Measurements from ENCODE around the gene CWF19L2. TPM values are rescaled to one million over a fixed set of nuclear protein-coding genes. Genes with fewer than 3 reads are reported as not detected.
"Not testable (repeated sequence)": the region's sequence is repeated elsewhere in the genome, so short reads cannot be mapped to it uniquely, and the experiment has no call there.

Gene CWF19L2
- 10 to 100 TPM; 34.8 to 38.8 TPM for total RNA-seq
- polyA plus RNA-seq, result 10 to 100 TPM in 1 of 2 donors, 1 to 10 TPM in 1; 3.8 to 10.4 TPM

DNA sequence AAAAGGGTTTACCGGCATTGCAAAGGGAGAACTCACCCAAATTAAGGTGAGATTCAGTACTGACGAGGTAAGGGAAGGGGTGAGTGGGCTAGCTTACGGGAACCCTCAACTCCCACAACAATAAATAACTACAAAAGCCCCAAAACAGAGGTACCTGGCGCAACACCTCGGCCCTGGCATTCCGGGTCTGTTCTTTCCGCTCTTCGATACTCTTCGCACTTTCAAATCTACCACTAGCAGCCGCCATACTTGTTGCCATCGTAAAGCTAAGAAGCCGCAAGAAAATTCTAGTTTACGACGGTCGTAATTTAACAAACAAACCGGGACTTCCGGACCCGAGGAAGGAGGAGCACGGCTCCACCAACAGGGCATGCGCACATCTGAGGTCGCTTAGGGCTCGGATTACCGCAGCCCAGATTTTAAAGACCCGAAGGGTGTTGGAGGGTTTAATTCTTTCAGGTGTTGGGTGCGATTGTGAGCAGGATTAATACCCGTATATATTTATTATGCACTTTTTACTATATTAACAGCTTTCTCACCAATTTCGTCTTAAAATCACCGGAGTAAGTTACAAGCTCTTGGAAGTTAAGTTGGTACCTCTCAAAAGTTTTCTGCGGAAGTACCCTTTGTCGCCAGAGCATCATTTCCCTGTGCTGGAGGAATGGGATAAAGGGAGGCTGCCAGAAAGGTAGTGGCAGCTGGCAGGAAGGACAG is at the start of gene CWF19L2:
Gene CWF19L2 (minus strand): TSS at position 268 of the 714 bp plus-strand sequence. CDS start 9 bp downstream, at position 259.
- POLR2A ChIA-PET (ENCODE audit: partially characterized antibody), result interaction anchor here (0.9 to 2.3 kb wide), 6 partner anchors 10 to 1381 kb away, joined by 3 to 23 read pairs (median 6); partner anchors contain the start of genes AASDHPPT, ALKBH8 and KBTBD3
- no peaks in the 10 kb centered on the region for H3K9me3 Mint-ChIP-seq

DNA sequence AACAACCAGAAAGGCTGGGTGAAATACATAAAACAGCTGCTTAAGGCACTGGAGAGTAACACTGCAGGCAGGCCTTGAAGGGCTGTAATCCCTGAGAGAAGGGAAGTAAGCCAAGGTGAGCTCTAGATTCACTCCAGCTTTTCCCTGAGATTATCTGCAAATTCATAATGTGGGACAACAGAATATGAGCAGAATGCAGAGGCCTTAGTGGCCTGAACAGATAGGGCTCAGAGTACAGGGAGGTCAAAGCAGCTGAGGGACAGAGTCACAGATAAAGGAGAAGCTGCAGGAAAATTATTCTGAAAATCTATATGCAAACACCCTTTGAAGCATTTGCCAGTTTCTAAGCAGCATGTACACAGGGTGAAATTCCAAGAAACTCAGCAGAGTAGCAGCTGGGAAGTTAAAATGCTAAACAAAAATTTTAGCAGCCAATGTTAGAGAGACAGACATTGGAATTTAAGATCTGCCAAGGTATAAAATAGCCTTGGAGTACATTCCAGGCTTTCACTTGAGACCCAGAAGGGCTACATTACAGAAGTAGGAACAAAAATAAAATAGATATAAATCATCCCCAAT is 48.1 kb upstream of the CWF19L2 start:
- ChIA-PET CTCF (ENCODE audit: partially characterized antibody) (no interaction called here), POLR2A (ENCODE audit: partially characterized antibody) (no interaction called here)
- no peak overlapping the region for H3K27ac ChIP-seq (ENCODE audit: low read depth, low read length)
- H3K27me3 Mint-ChIP-seq, result no peaks in the 10 kb centered on the region
- H3K27me3 ChIP-seq (ENCODE audit: insufficient read depth, low read length), result no peaks in the 10 kb centered on the region
- H3K4me3 Mint-ChIP-seq, result no peak overlapping the region
- H3K4me1 Mint-ChIP-seq, result no peaks in the 10 kb centered on the region
- peaks cover 78 to 90% of the 10 kb centered on the region in 2 donors for H3K36me3 Mint-ChIP-seq
- no peaks in the 10 kb centered on the region for H3K4me1 ChIP-seq (ENCODE audit: insufficient read depth, low read length)
- H3K9me3 Mint-ChIP-seq, result peaks cover 0 to 32% (median 16%) of the 10 kb centered on the region in 8 donors
- H3K27ac Mint-ChIP-seq, result no peak overlapping the region
- intact Hi-C loops (cut with micrococcal nuclease), result no loop called here
- H3K4me3 ChIP-seq (ENCODE audit: low read length in 2 of 2), result no peak overlapping the region
- DNase-seq, result no peak
- peaks cover 9% of the 10 kb centered on the region for H3K36me3 ChIP-seq (ENCODE audit: insufficient read depth, low read length)
- no peaks in the 10 kb centered on the region for H3K9me3 ChIP-seq (ENCODE audit: control insufficient read depth in 1 of 2, low read length in 2 of 2)

More for the DNA sequence above, at the start of gene CWF19L2:
- Histone ChIP-seq H3K4me1 (ENCODE audit: insufficient read depth, low read length) (peaks cover 16% of the 10 kb centered on the region), H3K9me3 (ENCODE audit: control insufficient read depth in 1 of 2, low read length in 2 of 2) (no peaks in the 10 kb centered on the region), H3K4me3 (ENCODE audit: low read length in 2 of 2) (peak within 1 kb of the TSS; percentile 78 to 90), H3K27ac (ENCODE audit: low read depth, low read length) (peak within 1 kb of the TSS; percentile 81), H3K36me3 (ENCODE audit: insufficient read depth, low read length) (peaks cover 15% of the 10 kb centered on the region), H3K27me3 (ENCODE audit: insufficient read depth, low read length) (no peaks in the 10 kb centered on the region)
- peaks cover 22 to 31% (median 25%) of the 10 kb centered on the region in 4 donors for H3K4me1 Mint-ChIP-seq
- peak within 1 kb of the TSS; percentile 80 to 97 (median 95) for H3K27ac Mint-ChIP-seq
- H3K36me3 Mint-ChIP-seq, result peaks cover 8 to 33% of the 10 kb centered on the region in 2 donors
- CTCF ChIA-PET (ENCODE audit: partially characterized antibody), result interaction anchor here (1.0 to 2.4 kb wide), 5 partner anchors 10 to 551 kb away, joined by 3 to 8 read pairs (median 4); partner anchors contain the start of genes ALKBH8 and CUL5
- peak; percentile 90 to 94 (median 93) for DNase-seq
- intact Hi-C loops (cut with micrococcal nuclease), result loop anchor here (1.0 to 10.0 kb wide), 6 partner anchors 108 to 1435 kb away; partner anchors contain the start of genes AASDHPPT, ALKBH8, C11orf65 and DDX10
- no peaks in the 10 kb centered on the region for H3K27me3 Mint-ChIP-seq
- peak within 1 kb of the TSS; percentile 91 to 97 (median 94) for H3K4me3 Mint-ChIP-seq

DNA sequence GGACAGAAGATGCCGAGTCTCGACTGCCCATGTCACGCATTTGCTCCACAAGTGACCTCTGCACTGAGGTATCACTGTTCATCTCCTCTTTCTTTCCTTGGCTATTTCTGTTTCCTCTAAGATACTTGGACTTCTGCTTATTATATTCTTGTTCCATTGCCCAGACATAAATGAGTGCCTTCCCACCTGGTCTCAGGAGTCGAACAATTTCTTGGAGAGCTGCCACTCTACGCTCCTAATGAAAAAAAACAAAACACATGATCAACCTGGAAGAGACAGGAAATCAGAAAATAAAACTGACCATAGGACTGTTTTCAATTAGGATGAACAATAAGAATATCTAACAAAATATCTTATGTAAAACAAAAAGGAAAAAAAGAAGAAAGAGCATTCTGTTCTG is 47.4 kb upstream of the CWF19L2 start:
- Mint-ChIP-seq H3K4me1 (no peaks in the 10 kb centered on the region), H3K27ac (no peak overlapping the region), H3K4me3 (no peak overlapping the region), H3K27me3 (no peaks in the 10 kb centered on the region), H3K9me3 (peaks cover 0 to 33% (median 16%) of the 10 kb centered on the region in 8 donors), H3K36me3 (peaks cover 75 to 84% of the 10 kb centered on the region in 2 donors)
- Histone ChIP-seq H3K4me1 (ENCODE audit: insufficient read depth, low read length) (no peaks in the 10 kb centered on the region), H3K36me3 (ENCODE audit: insufficient read depth, low read length) (peaks cover 9% of the 10 kb centered on the region), H3K9me3 (ENCODE audit: control insufficient read depth in 1 of 2, low read length in 2 of 2) (no peaks in the 10 kb centered on the region), H3K27me3 (ENCODE audit: insufficient read depth, low read length) (no peaks in the 10 kb centered on the region), H3K4me3 (ENCODE audit: low read length in 2 of 2) (no peak overlapping the region), H3K27ac (ENCODE audit: low read depth, low read length) (no peak overlapping the region)
- CTCF ChIA-PET (ENCODE audit: partially characterized antibody), result no interaction called here
- POLR2A ChIA-PET (ENCODE audit: partially characterized antibody), result no interaction called here
- DNase-seq, result no peak
- intact Hi-C loops (cut with micrococcal nuclease), result no loop called here

DNA sequence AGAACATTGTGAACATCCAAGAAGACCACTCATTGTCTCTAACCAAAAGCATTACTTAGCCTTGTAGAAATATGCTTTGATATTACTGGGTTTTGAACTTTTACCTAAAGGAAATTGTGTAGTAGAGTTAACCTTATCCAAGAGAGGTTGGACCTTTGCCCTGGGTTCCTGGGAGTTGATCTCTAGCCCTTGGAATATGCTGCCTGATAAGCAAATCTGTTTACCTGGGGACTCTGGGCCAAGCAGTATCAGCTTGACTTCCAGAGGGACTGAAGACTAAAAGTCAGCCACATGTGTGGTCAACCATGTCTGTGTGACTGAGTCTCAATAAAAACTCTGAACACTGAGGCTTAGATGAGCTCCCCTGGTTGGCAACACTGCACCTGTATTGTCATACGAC is 44.1 kb upstream of the CWF19L2 start:
- Histone ChIP-seq H3K27me3 (ENCODE audit: insufficient read depth, low read length) (no peaks in the 10 kb centered on the region), H3K9me3 (ENCODE audit: control insufficient read depth in 1 of 2, low read length in 2 of 2) (no peaks in the 10 kb centered on the region), H3K27ac (ENCODE audit: low read depth, low read length) (no peak overlapping the region), H3K4me1 (ENCODE audit: insufficient read depth, low read length) (no peaks in the 10 kb centered on the region), H3K36me3 (ENCODE audit: insufficient read depth, low read length) (peaks cover 9% of the 10 kb centered on the region), H3K4me3 (ENCODE audit: low read length in 2 of 2) (no peak overlapping the region)
- ChIA-PET CTCF (ENCODE audit: partially characterized antibody) (no interaction called here), POLR2A (ENCODE audit: partially characterized antibody) (no interaction called here)
- H3K27ac Mint-ChIP-seq, result no peak overlapping the region
- H3K36me3 Mint-ChIP-seq, result peaks cover 56 to 62% of the 10 kb centered on the region in 2 donors
- intact Hi-C loops (cut with micrococcal nuclease), result no loop called here
- H3K27me3 Mint-ChIP-seq, result no peaks in the 10 kb centered on the region
- H3K4me1 Mint-ChIP-seq, result no peaks in the 10 kb centered on the region
- peaks cover 0 to 33% (median 16%) of the 10 kb centered on the region in 8 donors for H3K9me3 Mint-ChIP-seq
- DNase-seq, result no peak
- H3K4me3 Mint-ChIP-seq, result no peak overlapping the region

DNA sequence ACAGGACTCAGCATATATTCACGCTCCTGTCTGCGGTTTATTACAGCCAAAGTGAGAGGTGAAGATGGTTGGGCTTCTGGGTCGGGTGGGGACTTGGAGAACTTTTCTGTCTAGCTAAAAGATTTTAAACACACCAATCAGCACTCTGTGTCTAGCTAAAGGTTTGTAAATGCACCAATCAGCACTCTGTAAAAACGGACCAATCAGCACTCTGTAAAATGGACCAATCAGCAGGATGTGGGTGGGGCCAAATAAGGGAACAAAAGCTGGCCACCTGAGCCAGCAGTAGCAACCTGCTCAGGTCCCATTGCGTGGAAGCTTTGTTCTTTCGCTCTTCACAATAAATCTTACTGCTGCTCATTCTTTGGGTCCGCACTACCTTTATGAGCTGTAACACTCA is 39.7 kb upstream of the CWF19L2 start:
- H3K27ac Mint-ChIP-seq; H3K36me3 ChIP-seq (ENCODE audit: insufficient read depth, low read length); H3K4me3 ChIP-seq (ENCODE audit: low read length in 2 of 2); DNase-seq; CTCF ChIA-PET (ENCODE audit: partially characterized antibody); H3K4me3 Mint-ChIP-seq; H3K27ac ChIP-seq (ENCODE audit: low read depth, low read length); intact Hi-C loops (cut with micrococcal nuclease); H3K9me3 ChIP-seq (ENCODE audit: control insufficient read depth in 1 of 2, low read length in 2 of 2); H3K4me1 Mint-ChIP-seq; H3K27me3 Mint-ChIP-seq; H3K27me3 ChIP-seq (ENCODE audit: insufficient read depth, low read length); H3K4me1 ChIP-seq (ENCODE audit: insufficient read depth, low read length); POLR2A ChIA-PET (ENCODE audit: partially characterized antibody): not testable (repeated sequence)
- Mint-ChIP-seq H3K9me3 (peaks cover 0 to 16% (median 9%) of the 10 kb centered on the region in 8 donors), H3K36me3 (peaks cover 18% of the 10 kb centered on the region in 2 donors)

DNA sequence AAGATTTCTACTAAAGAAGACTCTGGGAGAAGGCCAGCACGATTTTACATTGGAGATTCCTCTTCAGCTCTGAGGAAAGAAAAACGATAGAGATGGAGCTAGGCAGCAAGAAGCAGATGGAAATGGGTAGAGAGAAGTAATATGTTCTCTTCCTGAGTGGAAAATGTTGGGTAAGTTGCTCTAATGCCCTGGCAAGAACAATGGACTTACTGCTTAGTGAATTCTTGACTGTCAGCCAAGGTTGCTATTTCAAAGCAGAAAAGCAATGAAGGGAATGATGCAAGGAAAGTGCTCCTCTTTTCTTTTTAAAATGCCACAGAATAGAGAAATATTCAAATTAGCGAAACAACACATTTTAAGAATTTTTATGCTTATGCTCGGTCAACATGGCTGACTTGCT is 38.4 kb upstream of the CWF19L2 start:
- Histone ChIP-seq H3K4me3 (ENCODE audit: low read length in 2 of 2) (no peak overlapping the region), H3K36me3 (ENCODE audit: insufficient read depth, low read length) (no peaks in the 10 kb centered on the region), H3K27me3 (ENCODE audit: insufficient read depth, low read length) (no peaks in the 10 kb centered on the region), H3K27ac (ENCODE audit: low read depth, low read length) (no peak overlapping the region), H3K4me1 (ENCODE audit: insufficient read depth, low read length) (no peaks in the 10 kb centered on the region), H3K9me3 (ENCODE audit: control insufficient read depth in 1 of 2, low read length in 2 of 2) (no peaks in the 10 kb centered on the region)
- Mint-ChIP-seq H3K4me1 (no peaks in the 10 kb centered on the region), H3K9me3 (peaks cover 0 to 5% (median under 1%) of the 10 kb centered on the region in 8 donors), H3K36me3 (peaks cover 5 to 6% of the 10 kb centered on the region in 2 donors), H3K27ac (no peak overlapping the region), H3K4me3 (no peak overlapping the region), H3K27me3 (peaks cover 4 to 6% of the 10 kb centered on the region in 2 donors)
- intact Hi-C loops (cut with micrococcal nuclease), result no loop called here
- ChIA-PET CTCF (ENCODE audit: partially characterized antibody) (no interaction called here), POLR2A (ENCODE audit: partially characterized antibody) (no interaction called here)
- no peak for DNase-seq

DNA sequence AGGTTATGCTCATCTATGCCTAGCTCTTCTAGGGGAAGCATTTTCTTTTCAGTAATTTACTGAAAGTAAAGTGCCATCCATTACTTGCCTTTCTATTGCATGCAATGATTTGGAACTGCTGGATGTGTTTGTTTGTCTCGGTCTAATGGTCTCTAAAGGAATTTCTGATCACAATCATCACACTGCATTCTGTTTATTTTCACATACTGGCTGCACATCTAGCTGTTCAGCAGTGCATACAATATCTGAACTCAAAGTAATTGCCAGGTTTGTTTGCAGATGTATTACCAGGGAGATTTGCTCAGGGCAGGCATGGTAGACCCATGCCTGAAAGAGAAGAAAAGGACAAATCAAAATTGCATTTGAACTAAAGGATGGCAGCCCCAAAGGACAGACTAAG is 36.4 kb upstream of the CWF19L2 start:
- POLR2A ChIA-PET (ENCODE audit: partially characterized antibody), result no interaction called here
- intact Hi-C loops (cut with micrococcal nuclease), result no loop called here
- Histone ChIP-seq H3K36me3 (ENCODE audit: insufficient read depth, low read length) (no peaks in the 10 kb centered on the region), H3K4me3 (ENCODE audit: low read length in 2 of 2) (no peak overlapping the region), H3K9me3 (ENCODE audit: control insufficient read depth in 1 of 2, low read length in 2 of 2) (no peaks in the 10 kb centered on the region), H3K27me3 (ENCODE audit: insufficient read depth, low read length) (no peaks in the 10 kb centered on the region), H3K27ac (ENCODE audit: low read depth, low read length) (no peak overlapping the region), H3K4me1 (ENCODE audit: insufficient read depth, low read length) (no peaks in the 10 kb centered on the region)
- no peak for DNase-seq
- H3K4me1 Mint-ChIP-seq, result no peaks in the 10 kb centered on the region
- H3K27ac Mint-ChIP-seq, result no peak overlapping the region
- H3K9me3 Mint-ChIP-seq, result no peaks in the 10 kb centered on the region
- CTCF ChIA-PET (ENCODE audit: partially characterized antibody), result no interaction called here
- peaks cover 4 to 8% of the 10 kb centered on the region in 2 donors for H3K27me3 Mint-ChIP-seq
- H3K36me3 Mint-ChIP-seq, result no peaks in the 10 kb centered on the region
- H3K4me3 Mint-ChIP-seq, result no peak overlapping the region

All from CD4-positive, alpha-beta memory T cell (primary cell).